ENCODE measurements around the gene ST3GAL3. TPM values are rescaled to one million over a fixed set of nuclear protein-coding genes. Genes with fewer than 3 reads are reported as not detected.

Gene ST3GAL3
- total RNA-seq, 1 experiment from 2014 or later, result 8.3 TPM

DNA sequence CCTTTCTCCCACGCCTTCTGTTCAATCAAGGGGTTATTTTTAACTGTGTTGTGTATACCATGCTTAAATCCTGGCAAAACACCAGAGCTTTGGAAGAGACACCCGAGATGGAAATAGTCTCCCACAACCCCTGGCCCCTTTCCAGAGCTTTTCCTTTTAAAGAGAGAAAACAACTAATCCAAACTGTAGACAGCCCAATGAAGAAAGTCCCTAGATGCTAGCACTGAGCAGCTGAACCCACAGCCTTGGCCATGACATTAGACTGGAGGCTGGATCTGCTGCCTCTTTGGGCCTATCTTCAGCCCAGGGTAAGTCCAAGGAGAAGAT lies 161.4 kb downstream of the ST3GAL3 start:
- H3K56ac ChIP-seq (ENCODE audit: insufficient read length, low read depth, low read length), result no peak overlapping the region
- TF ChIP-seq CTCF (conservative IDR thresholded peaks at IDR 0.05), result no peak
- H3K4me2 ChIP-seq (ENCODE audit: insufficient read depth, insufficient read length, low read length), result no peak overlapping the region
- no peaks in the 10 kb centered on the region for H4K20me1 ChIP-seq (ENCODE audit: control insufficient read depth, insufficient read depth, insufficient read length)
- no peak overlapping the region for H2AK5ac ChIP-seq (ENCODE audit: insufficient read length, low read length)
- no peak overlapping the region for H2BK20ac ChIP-seq (ENCODE audit: low read depth, low read length, poor library complexity, severe bottlenecking)
- no CpG with 5 or more reads among the region's 2 CpGs for WGBS (ENCODE audit: extremely low coverage, insufficient read length, low lambda C conversion rate)
- no peak overlapping the region for H3K23ac ChIP-seq (ENCODE audit: insufficient read length, low read depth, low read length)
- no peak overlapping the region for H2AFZ ChIP-seq (ENCODE audit: low read length)
- H2BK15ac ChIP-seq (ENCODE audit: low read depth, low read length), result no peak overlapping the region
- no peak overlapping the region for H3K27ac ChIP-seq (ENCODE audit: insufficient read length, low read depth, low read length)
- no peak overlapping the region for H3K4ac ChIP-seq (ENCODE audit: low read depth, low read length)
- no peak overlapping the region for H3K18ac ChIP-seq (ENCODE audit: insufficient read length, low read depth, low read length)
- no peaks in the 10 kb centered on the region for H3K36me3 Mint-ChIP-seq (ENCODE audit: insufficient read depth in 1 of 3, low read depth in 3 of 3)
- no peaks in the 10 kb centered on the region for H3K79me1 ChIP-seq (ENCODE audit: insufficient read depth, low read depth, low read length, poor library complexity, severe bottlenecking)
- H3K27me3 Mint-ChIP-seq (ENCODE audit: low read depth), result no peaks in the 10 kb centered on the region
- H3K27ac Mint-ChIP-seq, result no peak overlapping the region
- no peak overlapping the region for H3K14ac ChIP-seq (ENCODE audit: insufficient read depth, low read length)
- H3K4me1 Mint-ChIP-seq, result peaks cover 0 to 4% of the 10 kb centered on the region in 2 experiments; a peak in 2 of 4 replicates
- H3K9me3 ChIP-seq (ENCODE audit: control insufficient read depth, low read depth, low read length), result no peaks in the 10 kb centered on the region
- no peaks in the 10 kb centered on the region for H3K27me3 ChIP-seq (ENCODE audit: insufficient read depth, low read length)
- no peaks in the 10 kb centered on the region for H3K9me3 Mint-ChIP-seq
- H3T11ph ChIP-seq (ENCODE audit: low read length), result no peak overlapping the region
- H2BK12ac ChIP-seq (ENCODE audit: insufficient read length, low read depth, low read length), result no peak overlapping the region
- H2BK5ac ChIP-seq (ENCODE audit: insufficient read length, low read length), result no peak overlapping the region
- DNase-seq, result no peak
- H4K5ac ChIP-seq (ENCODE audit: insufficient read length, low read depth, low read length), result no peak overlapping the region
- H3K4me3 Mint-ChIP-seq, result no peak overlapping the region
- H3K23me2 ChIP-seq (ENCODE audit: insufficient read length, low read depth, low read length, poor library complexity, severe bottlenecking), result no peaks in the 10 kb centered on the region
- H3K9ac ChIP-seq (ENCODE audit: extremely low read depth, insufficient read length, low read length), result no peak overlapping the region
- H3K79me2 ChIP-seq (ENCODE audit: insufficient read depth, low read length), result no peaks in the 10 kb centered on the region
- no peak overlapping the region for H4K91ac ChIP-seq (ENCODE audit: insufficient read length, low read depth, low read length)
- H4K8ac ChIP-seq (replicated peaks; ENCODE audit: insufficient read length, low read depth, low read length), result no peak overlapping the region
- H2BK120ac ChIP-seq (ENCODE audit: low read depth, low read length, poor library complexity, severe bottlenecking), result no peak overlapping the region
- no peaks in the 10 kb centered on the region for H3K4me1 ChIP-seq (ENCODE audit: insufficient read depth, low read length)
